GM21723 (cell line): ENCODE data around the gene OR1K1.
A peak's percentile ranks its signal among the peaks of the same experiment; 100 is the strongest.
"Not testable (repeated sequence)": the region's sequence is repeated elsewhere in the genome, so short reads cannot be mapped to it uniquely, and the experiment has no call there.

Experiments used
- ATAC-seq: cut with Tn5 transposase; IDR thresholded peaks from one replicate; pipeline ENCODE4 v1.9.1; 2021; ENCODE audit warnings: mild to moderate bottlenecking, moderate library complexity; ENCODE audit not compliant: unreplicated experiment

OR1K1 gene

DNA sequence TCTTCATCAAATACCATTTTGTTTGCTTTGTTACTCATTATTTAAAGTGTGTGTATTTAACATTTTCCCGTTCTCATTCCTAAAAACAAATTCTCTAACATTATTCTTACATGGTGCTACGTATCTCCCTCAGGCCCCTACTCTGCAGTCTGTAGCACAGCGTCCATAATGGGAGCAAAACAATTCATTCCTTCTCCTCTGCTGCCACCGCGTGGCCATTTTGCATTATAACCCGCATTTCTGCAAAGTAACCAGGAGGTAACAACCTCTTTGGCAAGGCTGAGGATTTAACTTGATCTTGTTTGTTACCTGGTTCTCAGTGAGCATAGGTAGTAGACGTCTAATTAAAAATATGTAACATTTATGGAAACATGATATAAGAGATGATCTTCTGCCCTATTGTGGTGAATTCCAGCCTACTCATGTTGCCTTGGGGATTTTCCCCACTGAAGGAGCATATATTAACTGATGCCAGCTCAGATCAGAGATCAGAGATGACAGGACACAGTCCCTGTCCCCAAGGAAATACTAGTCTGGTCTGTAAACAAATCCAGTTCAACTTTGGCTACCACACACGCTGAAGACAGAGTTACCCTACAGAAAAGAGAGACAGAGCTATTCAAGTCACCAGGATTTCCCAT is 10.5 kb downstream of the OR1K1 start:
- peak; percentile 82 for ATAC-seq

GRCh38 chr9:122812736-122813135 is 12.8 kb downstream of the OR1K1 start:
- ATAC-seq: no peak

DNA sequence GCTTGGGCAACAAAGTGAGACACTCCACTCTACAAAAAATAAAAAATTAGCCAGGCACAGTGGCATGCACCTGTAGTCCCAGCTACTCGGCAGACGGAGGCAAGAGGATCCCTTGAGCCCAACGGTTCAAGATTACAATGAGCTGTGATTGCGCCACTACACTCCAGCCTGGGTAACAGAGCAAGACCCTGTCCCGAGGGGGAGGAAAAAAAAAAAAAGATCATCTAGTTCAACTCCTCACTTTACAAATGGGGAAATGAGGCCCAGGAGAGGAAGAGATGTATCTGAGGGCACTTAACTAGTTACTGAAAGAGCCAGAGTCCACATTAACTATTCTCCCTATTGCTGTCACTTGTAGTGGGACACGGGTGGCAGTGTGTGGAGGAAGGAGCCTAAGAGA is 14.6 kb downstream of the OR1K1 start:
- ATAC-seq: no peak

DNA sequence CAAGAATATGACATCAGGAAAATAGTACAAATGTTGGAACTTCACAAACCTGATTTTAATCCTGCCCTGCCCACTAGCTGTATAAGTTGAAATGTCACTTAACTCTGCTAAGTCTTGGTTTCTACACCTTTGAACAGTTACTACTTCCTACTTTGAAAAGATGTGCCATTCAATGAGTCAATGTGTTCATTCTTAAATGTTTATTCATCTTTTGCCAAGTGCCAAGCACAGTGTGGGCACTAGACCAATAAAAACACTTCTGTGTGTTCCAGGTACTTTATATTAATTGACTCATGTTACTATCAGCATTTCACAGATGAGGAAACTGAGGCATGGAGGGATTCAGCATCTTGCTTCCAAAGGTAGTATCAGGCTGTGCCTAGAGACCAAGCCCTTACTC is 15.6 kb downstream of the OR1K1 start:
- ATAC-seq: no peak

DNA sequence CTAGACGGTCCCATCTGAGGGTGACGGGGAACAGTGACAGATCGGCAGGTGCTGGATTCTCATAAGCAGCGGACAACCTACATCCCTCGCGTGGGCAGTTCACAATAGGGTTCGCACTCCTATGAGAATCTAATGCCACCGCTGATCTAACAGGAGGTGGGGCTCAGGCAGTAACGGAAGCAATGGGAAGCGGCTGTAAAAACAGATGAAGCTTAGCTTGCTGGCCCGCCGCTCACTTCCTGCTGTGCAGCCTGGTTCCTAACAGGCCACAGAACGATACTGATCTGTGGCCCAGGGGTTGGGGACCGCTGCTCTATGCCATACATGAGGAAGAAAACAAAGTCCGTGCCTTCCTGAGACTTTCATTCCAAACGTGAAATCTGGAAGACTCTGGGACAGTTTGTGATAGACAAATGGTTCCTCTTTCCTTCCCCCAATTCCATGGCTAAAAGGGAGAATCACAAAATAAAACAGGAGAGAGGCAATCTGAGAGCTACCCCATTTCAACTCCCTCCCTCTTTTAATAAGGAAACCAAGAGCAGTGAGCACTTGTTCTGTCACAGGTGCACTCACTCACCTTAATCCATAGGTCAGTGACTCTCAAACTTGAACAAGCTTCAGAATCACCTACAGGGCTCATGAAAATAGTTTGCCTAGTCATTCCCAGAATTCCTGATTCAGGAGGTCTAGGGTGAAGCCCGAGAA is 16.4 kb downstream of the OR1K1 start:
- no peak for ATAC-seq

GRCh38 chr9:122819326-122819725 is 19.4 kb downstream of the OR1K1 start:
- no peak for ATAC-seq

DNA sequence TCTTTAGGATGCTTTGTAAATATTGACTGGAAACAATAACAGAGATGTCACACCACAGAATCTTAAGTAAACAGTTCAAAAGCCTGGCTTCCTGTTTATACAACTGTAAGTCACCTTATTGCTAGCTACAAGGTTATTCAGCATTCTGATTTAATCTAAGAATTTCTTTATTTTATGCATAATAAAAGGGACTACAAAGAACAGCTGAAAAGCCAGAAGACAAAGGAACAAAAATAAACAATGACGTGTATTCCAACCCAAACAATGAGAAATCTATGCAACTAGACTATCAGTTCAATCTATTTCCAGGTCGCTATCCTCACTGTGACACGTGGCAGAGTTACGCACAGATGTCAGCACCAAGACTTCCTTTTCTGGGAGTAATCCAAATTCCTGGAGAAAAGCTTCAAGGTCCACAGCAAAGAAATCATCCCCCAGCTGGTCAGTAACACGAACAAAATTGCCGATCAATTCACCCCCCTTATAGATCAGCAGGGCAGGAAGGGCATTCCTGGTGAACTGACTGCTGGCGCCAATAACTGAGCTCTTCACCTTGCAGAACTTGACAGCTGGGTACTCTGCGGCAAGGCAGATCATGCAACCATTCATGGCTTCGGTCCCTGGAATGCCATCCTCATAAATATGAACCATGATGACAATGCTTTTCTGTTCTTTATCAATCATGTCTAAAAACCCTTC is 20.0 kb downstream of the OR1K1 start:
- no peak for ATAC-seq

DNA sequence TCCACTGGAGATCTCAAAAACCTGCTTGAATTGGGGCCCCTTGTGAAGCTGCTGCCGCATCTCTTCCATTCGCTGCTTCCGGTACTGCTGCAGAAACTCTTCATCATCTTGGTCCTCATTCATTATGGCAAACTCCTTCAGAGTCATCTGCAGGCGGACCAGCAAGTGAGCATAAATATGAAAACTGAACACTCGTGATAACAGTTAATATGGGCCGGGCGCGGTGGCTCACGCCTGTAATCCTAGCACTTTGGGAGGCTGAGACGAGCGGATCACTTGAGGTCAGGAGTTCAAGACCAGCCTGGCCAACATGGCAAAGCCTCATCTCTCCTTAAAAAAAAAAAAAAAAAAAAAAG is 20.5 kb downstream of the OR1K1 start:
- ATAC-seq: no peak

GRCh38 chr9:122821278-122821943 is 21.5 kb downstream of the OR1K1 start:
- ATAC-seq: no peak

DNA sequence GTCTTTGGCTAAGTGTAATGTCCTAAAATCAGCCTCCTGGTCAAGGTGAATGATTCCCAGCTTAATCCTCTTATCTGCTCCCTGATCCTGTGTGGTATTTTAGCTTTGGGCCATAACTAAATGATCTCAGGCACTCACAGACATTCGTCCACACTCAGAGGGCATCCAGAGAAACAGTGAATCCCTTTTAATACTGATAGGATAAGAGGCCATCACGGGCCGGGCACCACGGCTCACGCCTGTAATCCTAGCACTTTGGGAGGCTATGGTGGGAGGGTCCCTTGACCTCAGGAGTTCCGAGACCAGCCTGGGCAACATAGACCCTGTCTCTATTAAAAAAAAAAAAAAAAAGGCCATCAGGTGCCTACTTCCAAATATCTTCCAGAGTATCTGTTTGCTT is 22.1 kb downstream of the OR1K1 start:
- no peak for ATAC-seq

DNA sequence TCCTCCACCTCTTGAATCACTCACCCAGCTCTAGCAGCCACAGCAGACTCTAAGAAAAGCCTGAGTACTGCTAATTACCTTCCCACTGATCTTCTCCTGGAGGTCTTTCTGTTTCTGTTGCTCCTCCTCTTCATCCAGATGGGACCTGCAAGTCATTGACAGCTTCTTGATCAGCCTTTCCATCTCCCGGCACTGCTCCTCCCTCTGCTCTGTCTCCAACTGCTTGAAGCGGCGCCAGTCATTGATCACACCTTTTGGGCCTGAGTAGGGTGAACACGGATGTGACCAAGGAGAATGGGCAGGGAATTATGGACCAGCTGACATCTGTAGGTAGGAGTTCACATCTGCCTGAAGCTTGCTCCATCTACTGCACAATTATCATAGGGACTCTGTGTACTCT is 23.0 kb downstream of the OR1K1 start:
- no peak for ATAC-seq

- peak; percentile 12 for ATAC-seq
Measured at GRCh38 chr9:122827761-122828093, 27.8 kb downstream of the OR1K1 start.

DNA sequence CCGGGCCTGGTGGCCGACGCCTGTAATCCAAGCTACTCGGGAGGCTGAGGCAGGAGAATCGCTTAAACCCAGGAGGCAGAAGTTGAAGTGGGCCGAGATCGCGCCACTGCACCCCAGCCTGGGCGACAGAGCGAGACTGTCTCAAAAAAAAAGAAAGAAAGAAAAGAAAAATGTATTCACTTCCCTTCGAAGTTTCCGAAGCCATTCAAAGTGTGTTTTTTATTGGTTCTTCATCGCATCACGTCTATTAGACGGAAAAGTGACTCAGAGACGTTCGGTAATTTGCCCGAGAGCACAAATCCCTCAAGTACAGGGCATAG is 29.0 kb downstream of the OR1K1 start:
- ATAC-seq: not testable (repeated sequence)

- no peak for ATAC-seq
Measured at GRCh38 chr9:122832194-122832593, 32.3 kb downstream of the OR1K1 start.

DNA sequence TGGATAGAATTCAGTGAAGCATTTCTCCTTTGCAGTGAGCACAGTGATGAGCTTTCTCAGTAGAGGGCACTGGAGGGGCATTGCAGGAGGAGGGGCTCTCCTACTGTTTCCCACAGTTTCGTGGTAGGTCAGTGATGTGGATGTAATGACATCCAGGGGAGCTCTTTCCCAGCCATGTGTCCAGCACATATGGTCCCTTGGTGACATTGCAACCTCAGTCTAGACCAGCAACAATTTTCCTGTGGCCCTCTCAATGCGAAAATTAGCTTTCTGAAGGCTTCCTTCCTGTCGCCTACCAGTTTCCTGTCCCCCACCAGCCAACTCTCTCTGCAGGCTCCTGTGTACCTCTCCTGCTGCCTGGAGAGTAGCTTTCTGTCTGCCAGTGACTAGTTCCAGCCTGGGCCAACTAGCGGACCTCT is 35.4 kb downstream of the OR1K1 start:
- ATAC-seq: no peak

DNA sequence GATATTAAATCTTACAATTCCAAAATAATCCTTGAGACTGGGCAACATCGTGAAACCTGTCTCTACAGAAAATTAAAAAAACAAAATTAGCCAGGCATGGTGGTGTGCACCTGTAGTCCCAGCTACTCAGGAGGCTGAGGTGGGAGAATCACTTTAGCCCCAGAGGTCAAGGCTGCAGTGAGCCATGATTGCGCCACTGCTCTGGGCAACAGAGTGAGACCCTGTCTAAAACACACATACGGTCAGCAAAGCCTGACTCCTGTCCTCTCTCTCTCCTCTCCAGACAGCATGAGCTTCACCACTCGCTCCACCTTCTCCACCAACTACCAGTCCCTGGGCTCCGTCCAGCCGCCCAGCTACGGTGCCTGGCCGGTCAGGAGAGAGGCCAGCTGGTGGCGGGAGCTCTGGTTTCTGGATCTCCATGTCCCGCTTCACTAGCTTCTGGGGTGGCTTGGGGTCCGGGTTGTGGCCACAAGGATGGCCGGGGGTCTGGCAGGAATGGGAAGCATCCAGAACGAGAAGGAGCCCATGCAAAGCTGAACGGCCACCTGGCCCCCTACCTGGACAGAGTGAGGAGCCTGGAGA is 37.4 kb downstream of the OR1K1 start:
- no peak for ATAC-seq

- ATAC-seq: not testable (repeated sequence)
Measured at GRCh38 chr9:122838441-122838840, 38.5 kb downstream of the OR1K1 start.

GRCh38 chr9:122841501-122841900 is 41.6 kb downstream of the OR1K1 start:
- no peak for ATAC-seq

DNA sequence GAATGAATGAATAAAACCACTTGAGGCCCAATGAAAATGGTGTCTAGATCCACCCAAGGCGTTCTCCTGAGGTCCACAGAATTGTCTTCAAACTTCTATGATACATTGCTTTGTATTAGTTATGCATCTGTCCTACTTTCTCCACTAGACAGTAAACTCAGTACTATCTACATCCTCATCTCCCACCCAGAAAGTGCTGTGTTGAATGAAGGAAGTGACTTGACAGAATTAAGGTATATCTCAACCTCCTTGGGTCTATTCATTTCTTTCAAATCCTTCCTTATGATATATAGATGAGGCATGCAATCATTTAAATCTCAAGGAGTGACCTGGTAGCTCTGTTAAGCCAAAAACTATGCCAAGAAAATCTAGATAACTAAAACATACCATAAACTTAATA is 44.2 kb downstream of the OR1K1 start:
- no peak for ATAC-seq

GRCh38 chr9:122845116-122845515 is 45.2 kb downstream of the OR1K1 start:
- no peak for ATAC-seq

DNA sequence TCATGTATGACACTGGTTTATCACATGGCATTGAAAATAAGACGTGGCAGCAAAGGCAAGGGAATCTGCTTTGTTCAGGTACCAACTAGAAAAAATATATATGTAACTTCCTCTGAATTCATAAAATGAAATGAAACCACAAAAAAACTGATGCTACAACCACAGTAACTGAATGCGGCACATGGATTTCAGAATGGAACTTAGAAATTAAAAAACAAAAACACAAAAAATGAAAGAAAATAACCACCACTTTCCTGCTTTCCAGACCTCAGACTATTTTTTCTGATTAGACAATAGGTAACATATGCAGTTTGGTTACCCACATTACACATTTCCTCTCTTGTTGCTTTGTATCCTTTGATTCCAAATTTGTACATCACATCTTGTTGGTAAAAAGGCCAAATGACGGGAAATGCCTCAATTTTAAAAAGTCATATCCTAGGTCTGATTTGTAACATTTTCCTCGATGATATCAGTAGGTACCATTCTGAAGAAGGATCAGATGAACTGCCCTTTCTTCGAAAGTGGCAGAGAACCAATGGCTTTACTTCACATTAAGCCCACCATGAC is 46.5 kb downstream of the OR1K1 start:
- no peak for ATAC-seq
